AG09309 (cell line): ENCODE measurements around the gene CEP112.
"Not testable (repeated sequence)": the region's sequence is repeated elsewhere in the genome, so short reads cannot be mapped to it uniquely, and the experiment has no call there.

ENCODE experiments used
- DNase-seq: peaks from one replicate; pipeline ENCODE4 v3.0.0-alpha.2; 2010; ENCODE audit warnings: low read depth
- H3K4me3 ChIP-seq: 2 replicates; pipeline ENCODE4 v1.5.1; 2011; ENCODE audit warnings: mild to moderate bottlenecking, low read depth, low read length, moderate library complexity; ENCODE audit not compliant: control insufficient read depth
- CTCF ChIP-seq: IDR thresholded peaks from 2 replicates; pipeline ENCODE4 v1.5.1; 2011; ENCODE audit warnings: mild to moderate bottlenecking, low read depth, low read length, inconsistent platforms; ENCODE audit not compliant: insufficient read depth, control insufficient read depth; ENCODE audit errors: missing control alignments

CEP112 gene

GRCh38 chr17:65833214-65833613 is 358.7 kb downstream of the CEP112 start:
- no peak overlapping the region for H3K4me3 ChIP-seq
- no peak for DNase-seq
- no peak for TF ChIP-seq CTCF

GRCh38 chr17:65830356-65830755 is 361.6 kb downstream of the CEP112 start:
- no peak for TF ChIP-seq CTCF
- H3K4me3 ChIP-seq, result no peak overlapping the region
- no peak for DNase-seq

GRCh38 chr17:65826577-65826976 is 365.4 kb downstream of the CEP112 start:
- DNase-seq, H3K4me3 ChIP-seq: not testable (repeated sequence)

GRCh38 chr17:65824901-65825300 is 367.0 kb downstream of the CEP112 start:
- no peak for TF ChIP-seq CTCF
- DNase-seq, result no peak
- no peak overlapping the region for H3K4me3 ChIP-seq

- no peak for DNase-seq
- no peak for TF ChIP-seq CTCF
- H3K4me3 ChIP-seq, result no peak overlapping the region
Observed at GRCh38 chr17:65823713-65824112, 368.2 kb downstream of the CEP112 start.

GRCh38 chr17:65820811-65821210 is 371.1 kb downstream of the CEP112 start:
- TF ChIP-seq CTCF, result no peak

GRCh38 chr17:65820306-65820705 is 371.6 kb downstream of the CEP112 start:
- H3K4me3 ChIP-seq, result no peak overlapping the region
- no peak for DNase-seq
- no peak for TF ChIP-seq CTCF

More at GRCh38 chr17:65820811-65821210, 371.1 kb downstream of the CEP112 start:
- no peak for DNase-seq
- no peak overlapping the region for H3K4me3 ChIP-seq
